HUDEP-2 (cell line): ENCODE results near the gene RASIP1.
A peak's percentile ranks its signal among the peaks of the same experiment; 100 is the strongest.
"Not testable (repeated sequence)": the region's sequence is repeated elsewhere in the genome, so short reads cannot be mapped to it uniquely, and the experiment has no call there.

ENCODE experiments used
- DNase-seq, 76 experiments: peaks; one replicate each; lab custom pipeline; 2025; ENCODE audit not compliant: unreplicated experiment in 76 of 76; lab: John Stamatoyannopoulos, UW

RASIP1 gene

DNA sequence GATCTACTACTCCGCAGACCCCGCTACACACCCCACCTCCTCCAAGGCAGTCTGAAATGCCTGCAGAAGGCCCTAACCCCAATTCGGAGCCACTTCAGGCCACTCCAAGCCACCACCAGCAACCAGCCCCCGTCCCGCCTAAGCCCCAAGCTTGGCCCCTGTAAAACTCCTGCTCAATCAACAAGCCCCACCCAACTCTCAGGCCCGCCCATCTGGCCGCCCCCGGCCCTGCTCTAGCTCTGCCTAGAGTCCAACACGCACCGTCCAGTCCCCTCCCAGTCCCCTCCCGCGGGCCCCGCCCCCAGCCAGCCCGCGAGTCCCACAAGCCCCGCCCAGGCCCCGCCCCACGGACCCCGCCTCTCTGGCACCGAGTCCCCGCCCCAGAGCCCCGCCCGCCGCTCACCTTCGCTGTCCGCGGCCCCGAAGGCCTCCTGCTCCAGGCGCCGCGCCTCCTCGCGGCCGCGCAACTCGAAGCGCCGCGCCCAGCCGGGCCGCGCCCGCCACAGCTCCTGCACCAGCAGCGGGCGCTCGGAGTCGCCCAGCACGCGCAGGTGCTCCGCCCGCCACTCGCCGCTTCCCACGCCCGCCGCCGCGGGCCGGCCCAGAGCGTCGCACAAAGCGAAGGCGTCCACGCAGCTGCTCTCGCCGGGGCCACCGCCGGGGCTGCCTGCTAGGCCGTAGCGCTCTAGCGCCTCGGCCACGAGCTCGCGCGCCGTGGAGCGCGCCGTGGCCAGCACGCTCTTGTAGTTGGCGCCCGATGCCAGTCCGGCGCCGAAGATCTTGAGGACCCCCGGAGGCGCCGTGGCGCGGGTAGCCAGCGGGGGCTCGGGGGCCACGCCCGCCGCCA, 1.6 kb downstream of the RASIP1 start:
- DNase-seq: peak in 73 of 76 experiments; percentile 56 to 99 (median 95)

DNA sequence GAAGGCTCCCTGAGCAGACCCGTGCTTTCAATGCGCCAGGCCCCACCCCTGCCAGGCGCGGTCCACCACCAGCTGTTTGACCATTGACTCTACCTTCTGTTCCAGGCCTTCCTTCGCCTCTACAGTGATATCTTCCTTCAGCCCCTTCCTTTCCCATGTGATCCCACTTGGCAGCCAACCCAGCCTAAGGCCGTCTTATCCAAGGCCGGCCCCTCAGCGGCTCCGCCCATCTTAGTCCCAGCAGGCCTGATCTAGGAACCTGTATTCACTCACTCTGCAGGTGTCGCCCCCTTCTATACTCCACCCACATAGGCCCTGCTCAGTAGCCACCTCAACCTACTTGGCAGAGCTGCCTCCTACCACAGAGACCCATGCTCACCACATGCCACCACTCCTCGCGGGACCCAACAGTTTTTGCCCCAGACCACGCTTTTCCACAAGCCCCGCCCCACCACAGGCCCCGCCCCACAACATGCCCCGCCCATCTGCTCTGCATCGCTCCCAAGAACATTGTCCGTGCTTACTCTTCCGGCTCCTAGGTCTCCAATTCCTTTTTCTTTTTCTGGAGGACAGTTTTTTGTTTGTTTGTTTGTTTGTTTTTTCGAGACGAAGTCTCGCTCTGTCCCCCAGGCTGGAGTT, 2.9 kb downstream of the RASIP1 start:
- peak in 23 of 76 experiments; percentile 14 to 52 (median 31) for DNase-seq

DNA sequence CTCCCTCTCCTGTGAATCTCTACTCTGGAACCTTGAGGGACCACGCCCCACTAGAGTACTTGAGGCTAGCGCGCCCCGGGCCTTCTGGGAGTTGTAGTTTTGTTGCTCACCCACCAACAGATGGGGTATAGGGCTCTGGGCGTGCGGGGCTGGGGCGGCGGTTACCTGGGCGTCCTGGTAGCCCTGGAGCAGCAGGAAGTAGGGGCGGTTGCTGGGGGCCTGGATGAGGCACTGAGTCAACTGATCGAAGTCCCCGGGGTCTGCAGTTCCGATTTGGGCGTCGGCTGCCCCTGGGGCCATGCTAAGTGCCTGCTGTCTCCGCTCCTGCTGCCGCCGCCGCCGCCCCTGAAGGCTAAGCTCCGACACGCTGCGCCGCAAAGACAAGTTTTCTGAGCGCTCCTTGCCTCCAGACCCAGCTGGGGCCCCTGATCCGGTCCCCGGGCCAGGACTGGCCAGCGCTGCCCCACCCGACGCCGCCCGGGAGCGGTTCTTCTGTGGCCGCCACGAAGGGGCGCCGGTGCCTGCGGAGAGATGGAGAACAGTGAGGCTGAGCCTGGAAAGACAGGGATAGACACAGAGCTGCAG, 5.3 kb downstream of the RASIP1 start:
- DNase-seq: no peak

DNA sequence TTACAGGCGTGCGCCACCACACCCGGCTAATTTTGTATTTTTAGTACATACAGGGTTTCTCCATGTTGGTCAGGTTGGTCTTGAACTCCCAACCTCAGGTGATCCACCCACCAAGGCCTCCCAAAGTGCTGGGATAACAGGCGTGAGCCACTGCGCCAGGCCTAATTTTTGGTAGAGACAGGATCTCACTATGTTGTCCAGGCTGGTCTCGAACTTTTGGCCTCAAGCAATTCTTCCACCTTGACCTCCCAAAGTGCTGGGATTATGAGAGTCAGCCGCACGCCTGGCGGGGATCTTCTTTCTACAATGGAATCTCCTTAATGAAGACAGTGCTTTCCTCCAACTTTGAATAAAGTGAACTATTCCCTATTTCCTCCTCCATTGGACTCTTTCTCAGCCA, 5.8 kb downstream of the RASIP1 start:
- no peak for DNase-seq

DNA sequence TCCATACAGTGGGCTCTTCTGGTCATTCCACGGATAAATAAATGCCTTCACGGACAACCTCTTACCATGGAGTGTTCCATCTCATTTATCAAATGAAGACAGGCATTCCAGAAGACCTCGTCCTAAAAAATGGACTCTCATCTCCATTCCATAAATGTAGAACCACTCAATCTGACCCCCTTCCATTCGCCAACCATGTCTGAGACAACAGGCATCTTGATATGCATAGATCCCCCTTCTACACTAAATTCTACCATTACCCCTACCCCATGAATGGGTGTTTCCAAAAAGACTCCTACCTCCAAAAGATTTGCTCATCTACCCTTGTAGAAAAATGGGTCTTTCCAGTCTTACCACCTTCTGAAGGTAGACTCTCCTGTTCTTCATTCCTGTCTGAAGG, 9.0 kb downstream of the RASIP1 start:
- no peak for DNase-seq

DNA sequence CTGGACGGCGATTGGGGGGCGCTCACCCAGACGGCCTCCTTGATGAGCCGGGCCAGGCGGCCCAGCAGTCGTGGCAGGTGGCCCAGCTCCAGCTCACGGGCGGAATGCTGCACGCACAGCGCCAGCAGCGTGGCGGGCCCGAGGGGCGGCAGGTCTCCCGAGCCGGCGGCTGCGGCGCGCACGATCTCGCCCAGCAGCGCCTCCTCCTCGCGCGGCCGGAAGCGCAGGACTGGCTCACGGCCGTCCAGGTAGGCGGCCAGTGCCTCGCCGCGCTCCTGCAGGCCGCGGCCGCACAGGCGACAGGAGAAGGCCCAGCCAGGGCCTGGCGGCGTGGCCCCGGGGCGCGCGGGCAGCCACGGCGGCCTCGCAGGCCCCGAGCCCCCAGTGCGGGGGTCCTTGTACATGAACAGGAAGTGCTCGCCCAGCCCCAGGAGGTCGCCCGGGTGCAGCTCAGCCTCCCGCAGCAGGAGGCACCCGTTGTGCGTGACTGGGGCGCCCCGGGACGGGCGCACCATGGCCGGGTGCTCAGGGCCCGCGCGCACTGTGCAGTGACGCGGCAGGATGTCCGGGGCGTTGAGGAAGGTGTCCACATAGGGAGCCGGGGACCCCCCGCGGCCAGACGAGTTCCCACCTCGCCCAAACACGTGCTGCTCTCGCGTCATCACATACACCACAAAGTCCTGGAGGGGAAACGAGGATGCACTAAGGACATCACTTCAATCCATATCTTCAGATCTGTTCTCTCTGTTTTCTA, 11.3 kb downstream of the RASIP1 start:
- no peak for DNase-seq

DNA sequence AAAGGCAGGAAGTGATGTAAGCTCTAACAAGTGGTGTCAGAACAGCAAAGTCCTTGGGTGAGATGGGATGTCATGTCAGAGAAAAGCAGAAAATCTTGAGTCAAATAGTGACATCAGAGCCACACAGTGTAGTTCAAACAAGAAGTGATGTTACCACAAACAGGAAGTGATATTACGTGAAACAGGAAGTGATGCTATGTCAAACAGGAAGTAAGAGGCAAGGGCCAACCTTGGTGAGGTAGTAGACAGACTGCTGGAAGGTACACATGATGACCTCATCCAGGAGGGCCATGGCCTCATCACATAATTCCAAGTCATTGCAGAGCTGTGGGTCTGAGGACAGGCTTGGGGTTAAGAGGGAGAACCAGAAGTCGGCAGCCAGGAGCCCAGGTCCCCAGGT, 13.9 kb downstream of the RASIP1 start:
- peak in 1 of 76 experiments; percentile 18 for DNase-seq

DNA sequence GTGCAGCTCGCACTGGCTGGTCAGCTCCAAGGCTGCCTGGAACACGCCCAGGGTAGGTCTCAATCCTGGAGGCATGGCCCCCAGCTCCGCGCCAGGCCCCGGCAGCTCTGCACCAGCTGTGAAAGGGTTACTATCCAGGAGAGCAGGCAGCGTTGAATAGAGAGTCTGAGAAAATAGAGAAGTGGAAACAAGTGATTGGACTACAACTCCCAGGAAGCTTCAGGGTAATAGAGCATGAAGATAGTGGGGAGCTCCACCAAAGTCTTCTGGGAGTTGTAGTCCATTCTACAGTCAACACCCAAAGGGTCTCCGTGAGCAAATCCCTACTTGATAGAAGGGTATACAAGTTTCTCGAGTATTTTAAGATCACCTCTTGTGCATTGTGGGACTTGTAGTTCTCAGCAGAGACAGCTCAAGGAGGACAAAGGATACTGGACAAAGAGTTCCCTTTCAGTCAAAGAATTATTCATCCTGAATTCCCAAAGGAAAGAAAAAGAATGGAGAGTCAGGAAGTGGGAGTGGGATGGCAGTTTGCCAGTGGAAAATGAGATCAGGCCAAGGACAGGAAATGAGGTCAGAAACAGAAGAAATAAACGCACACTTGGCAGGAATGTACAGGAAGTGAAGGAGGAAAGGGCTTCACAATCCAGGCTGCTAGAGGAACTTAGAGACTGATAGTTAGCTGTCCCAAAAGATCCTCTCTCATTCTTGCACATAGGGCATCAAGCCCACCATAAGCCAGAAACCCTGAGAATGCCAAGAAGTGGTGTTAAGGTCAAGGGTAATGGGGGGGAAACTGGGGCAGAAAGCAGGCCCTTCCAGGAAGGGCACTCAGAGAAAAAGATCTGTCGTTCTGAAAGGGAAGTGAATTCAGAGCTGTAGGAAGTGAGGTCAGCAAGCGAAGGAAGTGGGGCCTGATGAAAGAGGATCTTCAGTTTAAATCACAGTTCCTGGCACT, 15.3 kb downstream of the RASIP1 start:
- peak in 28 of 76 experiments; percentile 12 to 70 (median 38) for DNase-seq

DNA sequence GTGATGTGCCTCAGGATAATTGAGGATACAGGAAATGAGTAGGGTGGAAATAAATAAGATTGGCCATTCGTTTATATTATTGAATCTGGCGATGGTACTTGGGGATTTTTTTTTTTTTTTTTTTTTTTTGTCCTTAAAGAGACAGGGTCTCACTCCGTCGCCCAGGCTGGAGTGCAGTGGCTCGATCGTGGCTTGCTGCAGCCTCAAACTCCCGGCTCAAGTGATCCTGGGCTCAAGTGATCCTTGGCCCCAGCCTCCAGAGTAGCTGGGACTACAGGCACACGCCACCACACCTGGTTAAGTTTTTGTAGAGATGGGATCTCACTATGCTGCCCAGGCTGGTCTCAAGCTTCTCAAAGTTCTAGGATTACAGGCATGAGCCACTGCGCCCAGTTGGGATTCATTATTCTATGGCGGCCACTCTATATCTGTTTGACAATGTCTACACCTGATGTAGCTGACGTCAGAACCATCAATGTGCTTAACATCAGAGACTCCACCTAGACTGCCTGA, 18.2 kb downstream of the RASIP1 start:
- no peak for DNase-seq

DNA sequence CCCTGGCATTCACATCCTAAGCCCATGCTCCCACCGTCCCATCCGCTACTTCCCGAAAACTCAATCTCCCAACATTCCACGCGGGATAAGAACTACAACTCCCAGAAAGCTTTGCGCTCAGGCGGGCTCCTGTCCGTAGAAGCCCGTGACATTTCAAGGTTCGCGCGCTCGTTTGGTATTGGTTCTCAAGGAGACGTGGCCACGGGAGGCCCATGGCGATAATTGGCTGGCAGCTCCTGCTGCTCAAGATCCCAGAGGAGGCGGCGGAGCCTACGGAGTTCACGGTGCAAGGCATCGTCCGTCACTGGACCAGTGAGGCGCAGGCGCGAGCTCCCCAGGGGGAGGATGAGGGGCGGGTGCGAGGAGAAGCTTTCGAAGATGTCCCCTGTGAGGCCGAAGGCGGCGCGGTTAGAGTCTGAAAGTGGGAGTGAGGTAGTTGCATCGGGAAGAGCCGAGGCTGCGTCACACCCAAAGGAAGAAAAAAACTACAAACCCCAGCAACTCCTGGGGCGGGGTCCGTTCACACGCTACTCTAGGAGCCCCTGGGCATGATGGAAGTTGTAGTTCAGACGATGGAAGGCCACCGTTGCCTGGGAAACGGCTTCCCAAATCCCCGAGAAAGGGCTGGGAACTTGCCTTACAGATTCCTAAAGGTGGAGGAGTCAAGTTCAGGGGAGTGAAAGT, 19.7 kb downstream of the RASIP1 start:
- peak in 75 of 76 experiments; percentile 51 to 99 (median 97) for DNase-seq

DNA sequence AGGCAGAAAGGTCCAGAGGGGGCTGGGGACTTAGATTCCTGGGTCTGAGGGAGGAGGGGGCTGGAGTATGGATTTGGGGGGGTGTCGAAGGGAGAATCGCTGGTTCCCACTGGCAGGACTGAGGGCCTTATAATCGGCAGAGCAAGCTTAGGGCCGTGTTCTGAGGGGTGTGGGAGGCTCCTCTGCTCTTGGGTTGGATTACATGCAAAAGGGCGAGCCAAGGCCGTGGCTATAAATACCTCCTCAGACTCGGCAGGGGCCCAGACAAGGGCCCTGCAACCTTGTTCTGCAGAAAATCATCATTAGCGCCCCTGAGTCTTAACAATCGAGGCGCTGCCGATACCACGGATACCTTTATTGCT, 20.2 kb downstream of the RASIP1 start:
- DNase-seq: no peak

DNA sequence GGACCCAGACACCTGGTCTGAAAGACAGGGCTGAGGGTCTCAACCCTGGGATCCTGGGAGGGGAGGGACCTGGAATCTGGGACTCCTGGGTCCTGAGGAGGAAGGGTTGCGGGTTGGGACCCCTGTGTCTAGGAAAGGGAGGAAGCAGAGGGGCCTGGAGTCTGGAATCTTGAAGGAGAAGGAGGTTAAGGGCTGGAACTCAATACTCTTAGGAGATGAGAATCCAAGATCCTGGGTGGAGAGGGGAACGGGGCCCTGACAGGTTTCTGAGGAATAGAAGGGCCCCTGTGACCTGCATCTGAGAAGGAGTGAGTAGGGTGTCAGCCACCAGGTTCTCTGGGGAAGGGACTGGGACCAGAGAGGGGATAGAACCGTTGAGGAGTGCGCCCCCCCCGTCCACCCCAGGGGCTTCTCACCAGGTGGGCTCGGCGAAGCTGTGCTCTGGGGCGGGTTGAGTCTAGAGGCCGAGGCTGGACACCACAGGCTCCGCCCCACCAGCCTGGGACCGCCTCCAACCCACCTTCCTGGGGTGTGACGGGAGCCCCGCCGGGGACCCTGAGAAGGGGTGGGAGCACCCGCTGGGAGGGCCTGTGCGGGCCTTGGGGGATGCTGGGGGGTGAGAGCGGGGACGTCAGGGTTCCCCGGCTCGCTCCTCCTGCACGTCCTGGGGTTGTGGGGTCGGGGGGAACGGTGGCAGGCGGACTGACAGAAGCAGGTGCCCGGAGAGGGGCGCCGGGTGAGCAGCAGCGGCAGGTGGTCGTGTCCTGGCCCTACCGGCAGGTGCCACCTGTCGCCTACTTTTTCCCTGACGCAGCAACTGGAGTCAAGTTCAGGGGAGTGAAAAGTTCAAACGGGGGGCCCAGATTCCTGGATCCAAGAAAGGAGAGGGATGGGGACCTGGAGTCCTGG, 20.9 kb downstream of the RASIP1 start, which contains the start of gene MAMSTR:
MAMSTR (minus strand) TSS at position 463 of the 909 bp plus-strand sequence. CDS start 694 bp downstream, outside the sequence.
- no peak for DNase-seq

DNA sequence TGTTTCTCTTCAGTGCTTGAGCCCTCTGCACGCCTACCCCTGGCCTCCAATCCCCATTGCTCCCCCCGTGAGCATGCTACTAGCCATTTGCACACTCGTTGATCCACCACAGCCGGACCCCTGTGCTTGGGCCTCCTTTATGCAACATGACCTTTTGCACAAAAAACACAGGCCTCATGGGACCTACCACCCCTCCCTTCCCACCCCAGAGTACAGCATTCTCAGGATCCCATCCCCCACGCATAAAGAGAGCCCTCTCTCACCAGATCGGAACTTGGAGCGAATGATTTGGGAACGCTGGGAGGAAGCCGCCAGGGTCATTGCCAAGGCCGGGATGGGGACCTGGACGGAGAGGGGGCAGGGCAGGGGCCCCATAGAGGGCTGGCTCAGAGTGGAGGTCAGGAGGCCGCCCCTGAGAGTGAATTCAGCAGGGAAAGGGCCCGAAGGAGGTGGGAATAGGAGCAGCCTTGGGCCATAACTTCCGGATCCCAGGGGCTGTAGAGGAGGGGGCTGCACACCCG, 21.6 kb downstream of the RASIP1 start:
- no peak for DNase-seq

DNA sequence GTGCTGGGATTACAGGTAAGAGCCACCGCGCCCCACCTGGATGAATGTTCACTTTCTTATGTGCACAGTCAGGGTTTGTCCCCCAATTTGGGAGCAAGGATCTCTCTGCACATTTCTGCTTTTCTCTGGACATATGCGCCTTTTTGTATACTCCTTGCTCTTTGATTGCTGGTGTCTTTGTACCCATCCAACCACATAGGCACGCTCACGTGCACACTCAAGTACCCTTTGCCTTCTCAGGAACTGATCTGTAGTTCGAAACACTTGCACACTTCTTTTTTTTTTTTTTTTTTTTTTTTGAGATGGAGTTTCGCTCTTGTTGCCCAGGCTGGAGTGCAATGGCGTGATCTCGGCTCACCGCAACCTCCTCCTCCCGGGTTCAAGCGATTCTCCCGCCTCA, 22.3 kb downstream of the RASIP1 start:
- DNase-seq: not testable (repeated sequence)

DNA sequence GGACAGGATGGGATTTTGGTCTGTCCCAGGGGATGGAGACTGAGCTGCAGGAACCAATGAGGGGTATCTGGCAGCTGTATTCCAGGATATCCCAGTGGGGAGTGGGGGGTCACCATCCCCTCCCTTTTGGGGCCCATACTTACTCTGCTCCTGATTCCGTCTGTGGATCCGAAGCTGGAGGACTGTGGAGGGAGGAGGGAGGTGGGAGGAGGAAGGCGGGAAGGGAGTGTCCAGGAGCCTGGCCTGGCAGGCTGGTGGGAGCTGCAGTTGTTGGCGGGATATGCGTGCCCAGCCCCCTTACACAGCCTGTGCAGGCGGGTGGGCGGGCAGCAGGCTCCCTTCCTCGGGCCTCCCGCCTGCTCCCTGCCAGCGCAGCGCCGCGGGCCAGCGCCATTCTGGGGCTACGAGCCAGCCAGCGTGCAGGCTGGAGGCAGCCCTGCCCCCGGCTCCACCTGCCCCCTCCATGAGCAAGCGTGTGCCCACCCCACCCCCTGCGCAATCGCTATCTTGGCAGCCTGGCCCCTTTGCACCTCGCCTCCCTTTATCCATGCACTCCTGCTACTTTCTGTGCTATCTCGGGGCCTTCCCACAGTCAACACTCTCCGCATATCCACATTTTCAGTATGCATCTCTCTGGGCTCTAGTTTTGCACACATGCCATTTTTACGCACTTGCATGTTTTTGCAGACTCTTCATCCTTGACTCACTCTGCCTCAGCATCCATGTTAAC, 23.7 kb downstream of the RASIP1 start:
- peak in 18 of 76 experiments; percentile 8 to 49 (median 32) for DNase-seq

DNA sequence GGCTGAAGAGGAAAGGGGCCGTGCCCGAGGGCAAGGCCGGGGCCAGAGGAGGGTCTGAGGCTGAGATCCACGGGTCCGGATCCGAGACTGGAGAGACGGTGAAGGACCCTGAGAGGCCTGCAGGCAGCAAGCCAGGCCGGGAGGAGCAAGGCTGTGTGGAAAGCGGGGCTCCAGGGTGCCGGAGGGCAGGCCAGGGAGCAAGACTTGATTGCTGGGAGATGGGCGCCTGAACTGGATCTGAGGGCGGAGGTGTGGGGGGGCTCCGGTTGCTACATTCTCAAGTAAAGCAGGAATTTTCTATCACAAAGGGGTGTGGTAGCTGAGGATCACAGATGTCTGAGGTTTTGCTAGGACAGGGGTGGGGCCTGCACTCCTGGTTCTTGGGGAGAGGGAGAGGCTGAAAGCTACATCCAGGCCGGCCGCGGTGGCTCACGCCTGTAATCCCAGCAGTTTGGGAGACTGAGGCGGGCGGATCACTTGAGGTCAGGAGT, 24.7 kb downstream of the RASIP1 start:
- DNase-seq: no peak
